HCT116 (cell line): ENCODE results near the gene HNRNPUL2.

Source experiments
- ATF3 ChIP-seq: IDR thresholded peaks from 2 replicates; pipeline ENCODE4 v1.6.1; 2012
- POLR2A ChIP-seq: IDR thresholded peaks from 2 replicates; pipeline ENCODE4 v1.7.0; 2011; ENCODE audit warnings: borderline replicate concordance; ENCODE audit not compliant: insufficient read depth, insufficient read length; ENCODE audit errors: extremely low read depth

GRCh38 chr11:62677156-62677555 is 50.1 kb downstream of the HNRNPUL2 start:
- TF ChIP-seq POLR2A: no peak
- no peak for TF ChIP-seq ATF3
